Large intestine (tissue), 3 donors: Measurements from ENCODE around the gene SPOUT1. TPM values are rescaled to one million over a fixed set of nuclear protein-coding genes. Genes with fewer than 3 reads are reported as not detected.
"Not testable (repeated sequence)": the region's sequence is repeated elsewhere in the genome, so short reads cannot be mapped to it uniquely, and the experiment has no call there.

Experiments
- DNase-seq, 2 donors: peaks; one replicate each; pipeline versions ENCODE4 v3.0.0 to v3.0.0-alpha.2; 2013
- H3K27ac ChIP-seq: one replicate; pipeline ENCODE4 v1.5.1; 2013; ENCODE audit warnings: low read length
- H3K27me3 ChIP-seq: 2 replicates; pipeline ENCODE4 v1.6.1; 2013; ENCODE audit warnings: low read length; ENCODE audit not compliant: control insufficient read depth, insufficient read depth
- H3K36me3 ChIP-seq: 2 replicates; pipeline ENCODE4 v1.6.1; 2013; ENCODE audit warnings: low read length; ENCODE audit not compliant: control insufficient read depth, insufficient read depth
- H3K4me1 ChIP-seq: one replicate; pipeline ENCODE4 v1.6.1; 2013; ENCODE audit warnings: low read length; ENCODE audit not compliant: control insufficient read depth, insufficient read depth
- H3K4me3 ChIP-seq: one replicate; pipeline ENCODE4 v1.5.1; 2013; ENCODE audit warnings: low read length
- H3K9me3 ChIP-seq: one replicate; pipeline ENCODE4 v1.6.1; 2013; ENCODE audit warnings: mild to moderate bottlenecking, low read depth, low read length, moderate library complexity; ENCODE audit not compliant: control insufficient read depth
- WGBS: methylation state at CpG from one replicate; pipeline ENCODE4 v1.1.5; 2013; ENCODE audit warnings: low lambda C conversion rate; ENCODE audit not compliant: insufficient coverage; 5-methylcytosine and 5-hydroxymethylcytosine counted together
- polyA plus RNA-seq: library from polyadenylated mRNA; unstranded; fragments of 120-200 nt; gene quantifications from one replicate; pipeline ENCODE4 v1.2.1, GENCODE V29; 2013

Gene SPOUT1
- polyA plus RNA-seq, 1 donor = 36.2 TPM

DNA sequence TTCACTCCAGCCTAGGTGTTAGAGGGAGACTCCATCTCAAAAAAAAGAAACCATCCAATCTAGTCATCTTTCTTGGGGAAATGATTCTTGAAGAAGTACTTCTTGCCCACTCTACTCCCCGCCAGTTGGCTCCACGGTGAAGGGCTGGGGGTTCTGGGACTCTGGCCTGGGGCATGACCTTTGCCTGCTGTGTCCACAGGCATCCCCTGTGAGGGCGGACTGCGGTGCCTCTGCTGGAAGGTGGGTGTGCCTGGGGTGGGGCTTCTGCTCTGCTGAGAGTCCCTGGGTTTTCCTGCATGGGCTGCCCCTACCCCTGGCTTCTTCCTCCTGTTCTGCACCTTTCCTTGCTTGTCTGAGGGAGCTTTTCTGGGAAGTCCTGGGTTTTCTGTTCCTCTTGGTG lies 39.1 kb downstream of the SPOUT1 start:
- no peak overlapping the region for H3K4me3 ChIP-seq
- H3K27me3 ChIP-seq = no peaks in the 10 kb centered on the region
- H3K9me3 ChIP-seq = no peaks in the 10 kb centered on the region
- peaks cover 5% of the 10 kb centered on the region for H3K4me1 ChIP-seq
- WGBS = no CpG with 5 or more reads among the region's 4 CpGs
- peaks cover 45% of the 10 kb centered on the region for H3K36me3 ChIP-seq
- DNase-seq = no peak
- no peak overlapping the region for H3K27ac ChIP-seq

DNA sequence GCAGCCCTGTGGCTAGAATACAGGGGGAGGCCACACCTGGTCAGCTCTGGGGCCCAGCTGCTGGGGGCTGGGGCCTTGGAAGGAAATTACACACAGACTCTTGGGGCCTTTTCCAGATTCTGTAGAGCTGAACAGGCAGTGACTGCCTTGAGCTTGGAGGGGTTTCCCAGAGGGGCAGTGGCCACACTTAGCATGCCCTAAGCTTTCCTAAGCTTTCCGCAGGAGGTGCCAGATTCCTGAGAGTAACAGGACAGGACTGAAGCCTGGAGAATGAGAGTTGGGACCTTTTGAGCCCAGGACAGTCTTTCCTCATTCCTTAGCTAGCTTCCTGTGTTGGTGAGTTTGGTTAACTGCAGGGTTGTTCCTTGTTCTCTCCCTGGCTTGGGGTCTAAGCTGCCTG lies 41.1 kb downstream of the SPOUT1 start:
- H3K4me1 ChIP-seq = peaks cover 5% of the 10 kb centered on the region
- H3K27me3 ChIP-seq = no peaks in the 10 kb centered on the region
- H3K27ac ChIP-seq = no peak overlapping the region
- no peak for DNase-seq
- WGBS = no CpG with 5 or more reads among the region's 1 CpG
- peaks cover 35% of the 10 kb centered on the region for H3K36me3 ChIP-seq
- H3K4me3 ChIP-seq = peak overlapping the region; percentile 100
- no peaks in the 10 kb centered on the region for H3K9me3 ChIP-seq

GRCh38 chr9:128787659-128788058 lies 41.9 kb downstream of the SPOUT1 start:
- Histone ChIP-seq H3K9me3 (no peaks in the 10 kb centered on the region), H3K36me3 (peaks cover 27% of the 10 kb centered on the region), H3K27me3 (no peaks in the 10 kb centered on the region), H3K4me3 (peak overlapping the region; percentile 100), H3K27ac (peak overlapping the region; percentile 78), H3K4me1 (peaks cover 5% of the 10 kb centered on the region)
- peak in 1 of 2 donors; percentile 48 for DNase-seq
- no CpG with 5 or more reads among the region's 7 CpGs for WGBS

- H3K27me3 ChIP-seq = no peaks in the 10 kb centered on the region
- H3K4me3 ChIP-seq = peak within 1 kb of the TSS; percentile 100
- DNase-seq = peak; percentile 59 to 92
- peaks cover 20% of the 10 kb centered on the region for H3K36me3 ChIP-seq
- peaks cover 5% of the 10 kb centered on the region for H3K4me1 ChIP-seq
- WGBS = no CpG with 5 or more reads among the region's 64 CpGs
- no peaks in the 10 kb centered on the region for H3K9me3 ChIP-seq
- H3K27ac ChIP-seq = peak within 1 kb of the TSS; percentile 88
Observed at GRCh38 chr9:128786681-128787601, 42.7 kb downstream of the SPOUT1 start, which contains the start of gene TBC1D13. Gene TBC1D13, plus strand, starts transcription at chr9:128787253. Its CDS starts 101 bp downstream, at chr9:128787354.

- no peak for DNase-seq
- 100% methylated on average over 3 of the region's 6 CpGs for WGBS
- Histone ChIP-seq H3K4me3 (no peak overlapping the region), H3K36me3 (peaks cover 5% of the 10 kb centered on the region), H3K27ac (no peak overlapping the region), H3K9me3 (no peaks in the 10 kb centered on the region), H3K27me3 (no peaks in the 10 kb centered on the region), H3K4me1 (peaks cover 5% of the 10 kb centered on the region)
Observed at GRCh38 chr9:128785427-128785826, 44.2 kb downstream of the SPOUT1 start.

DNA sequence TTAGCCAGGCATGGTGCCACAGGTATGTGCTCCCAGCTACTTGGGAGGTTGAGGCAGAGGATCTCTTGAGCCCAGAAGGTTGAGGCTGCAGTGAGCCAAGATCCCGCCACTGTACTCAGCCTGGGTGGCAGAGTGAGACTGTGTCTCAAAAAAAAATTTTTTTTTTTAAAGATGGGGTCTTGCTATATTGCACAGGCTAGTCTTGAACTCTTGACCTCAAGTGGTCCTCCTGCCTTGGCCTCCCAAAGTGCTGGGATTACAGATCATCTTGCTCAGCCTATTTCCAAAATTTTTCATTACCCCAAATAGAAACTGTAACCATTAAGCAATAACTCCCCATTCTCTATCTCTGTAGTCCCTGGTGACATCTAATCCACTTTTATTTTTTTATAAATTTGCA lies 46.9 kb downstream of the SPOUT1 start:
- Histone ChIP-seq H3K4me1 (peaks cover 3% of the 10 kb centered on the region), H3K27ac (no peak overlapping the region), H3K4me3 (no peak overlapping the region), H3K9me3 (no peaks in the 10 kb centered on the region), H3K27me3 (no peaks in the 10 kb centered on the region), H3K36me3 (no peaks in the 10 kb centered on the region)
- 86% methylated on average over 1 of the region's 1 CpG for WGBS
- no peak for DNase-seq

- WGBS = no CpG with 5 or more reads among the region's 7 CpGs
- DNase-seq = no peak
- Histone ChIP-seq H3K4me3 (no peak overlapping the region), H3K36me3 (no peaks in the 10 kb centered on the region), H3K4me1 (no peaks in the 10 kb centered on the region), H3K27ac (no peak overlapping the region), H3K9me3 (no peaks in the 10 kb centered on the region), H3K27me3 (no peaks in the 10 kb centered on the region)
Observed at GRCh38 chr9:128781187-128782070, 48.2 kb downstream of the SPOUT1 start.

DNA sequence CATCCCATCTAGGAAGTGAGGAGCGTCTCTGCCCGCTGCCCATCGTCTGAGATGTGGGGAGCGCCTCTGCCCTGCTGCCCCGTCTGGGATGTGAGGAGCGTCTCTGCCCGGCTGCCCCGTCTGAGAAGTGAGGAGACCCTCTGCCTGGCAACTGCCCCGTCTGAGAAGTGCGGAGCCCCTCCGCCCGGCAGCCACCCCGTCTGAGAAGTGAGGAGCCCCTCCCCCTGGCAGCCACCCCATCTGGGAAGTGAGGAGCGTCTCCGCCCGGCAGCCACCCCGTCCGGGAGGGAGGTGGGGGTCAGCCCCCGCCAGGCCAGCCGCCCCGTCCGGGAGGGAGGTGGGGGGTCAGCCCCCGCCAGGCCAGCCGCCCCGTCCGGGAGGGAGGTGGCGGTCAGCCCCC lies 49.5 kb downstream of the SPOUT1 start:
- not testable (repeated sequence) for H3K27me3 ChIP-seq, H3K36me3 ChIP-seq, H3K4me1 ChIP-seq, H3K4me3 ChIP-seq, DNase-seq, H3K27ac ChIP-seq, H3K9me3 ChIP-seq
- WGBS = no CpG with 5 or more reads among the region's 27 CpGs

GRCh38 chr9:128774804-128775203 lies 54.8 kb downstream of the SPOUT1 start:
- Histone ChIP-seq H3K36me3 (no peaks in the 10 kb centered on the region), H3K4me1 (peaks cover 7% of the 10 kb centered on the region), H3K27ac (no peak overlapping the region), H3K4me3 (no peak overlapping the region), H3K9me3 (no peaks in the 10 kb centered on the region), H3K27me3 (no peaks in the 10 kb centered on the region)
- no CpG with 5 or more reads among the region's 1 CpG for WGBS
- no peak for DNase-seq

DNA sequence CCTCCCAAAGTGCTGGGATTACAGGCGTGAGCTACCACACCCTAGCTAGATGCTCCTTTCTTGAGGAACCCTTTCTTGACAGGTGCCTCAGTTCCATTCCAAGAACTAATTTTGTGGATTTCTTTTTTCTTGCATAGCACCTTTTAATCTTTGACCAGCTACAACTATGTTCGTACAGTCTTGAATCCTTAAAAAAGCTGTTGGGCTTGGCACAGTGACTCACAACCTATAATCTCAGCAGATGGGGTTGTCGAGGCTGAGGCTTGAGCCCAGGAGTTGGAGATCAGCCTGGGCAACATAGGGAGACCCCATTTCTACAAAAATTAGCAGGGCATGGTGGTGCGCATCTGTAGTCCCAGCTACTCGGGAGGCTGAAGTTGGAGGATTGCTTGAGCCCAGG lies 56.5 kb downstream of the SPOUT1 start:
- no peaks in the 10 kb centered on the region for H3K9me3 ChIP-seq
- H3K36me3 ChIP-seq = peaks cover 5% of the 10 kb centered on the region
- H3K27me3 ChIP-seq = no peaks in the 10 kb centered on the region
- WGBS = no CpG with 5 or more reads among the region's 5 CpGs
- peaks cover 7% of the 10 kb centered on the region for H3K4me1 ChIP-seq
- no peak overlapping the region for H3K27ac ChIP-seq
- DNase-seq = no peak
- no peak overlapping the region for H3K4me3 ChIP-seq
